ENCODE measurements around the gene GPS1.
A peak's percentile ranks its signal among the peaks of the same experiment; 100 is the strongest.

The GPS1 gene

DNA sequence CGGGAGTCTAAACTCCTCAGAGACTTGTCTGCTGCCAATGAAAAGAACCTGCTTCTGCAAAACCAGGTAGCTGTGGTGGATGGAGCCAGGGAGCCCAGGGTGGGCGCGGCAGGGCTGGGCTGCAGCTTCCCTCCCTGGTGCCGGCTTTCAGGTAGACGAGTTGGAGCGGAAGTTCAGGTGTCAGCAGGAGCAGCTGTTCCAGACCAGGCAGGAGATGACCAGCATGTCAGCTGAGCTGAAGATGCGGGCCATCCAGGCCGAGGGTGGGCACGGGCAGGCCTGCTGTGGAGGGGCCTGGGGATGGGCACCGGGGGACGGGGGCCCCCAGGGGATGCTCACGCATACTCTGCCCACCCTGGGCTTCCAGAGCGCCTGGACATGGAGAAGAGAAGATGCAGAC, 23.5 kb upstream of the GPS1 start:
- peaks cover 24 to 58% (median 46%) of the 10 kb centered on the region in 10 experiments for H3K4me1 ChIP-seq
- peaks cover 0 to 15% (median 14%) of the 10 kb centered on the region in 11 experiments; a peak in 19 of 22 replicates for H3K27me3 ChIP-seq

DNA sequence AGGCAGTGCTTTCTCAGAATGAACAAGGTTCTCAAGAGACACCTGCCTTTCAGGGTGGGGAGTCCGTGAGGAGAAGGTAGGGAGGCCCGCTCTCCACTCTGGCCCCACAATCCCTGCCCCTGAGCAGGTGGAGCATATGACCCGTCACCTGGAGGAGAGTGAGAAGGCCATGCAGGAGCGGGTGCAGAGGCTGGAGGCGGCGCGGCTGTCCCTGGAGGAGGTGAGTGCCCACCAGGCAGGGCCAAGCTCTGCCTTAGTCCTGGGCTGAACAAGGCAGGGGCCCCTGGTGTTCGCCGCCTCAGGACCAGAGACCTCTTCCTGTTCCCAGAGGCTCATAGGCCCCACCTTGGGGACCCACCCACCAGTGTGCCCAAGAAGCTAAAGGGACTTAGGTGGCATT, 22.7 kb upstream of the GPS1 start:
- Histone ChIP-seq H4K20me1 (peaks cover 0 to 76% (median 22%) of the 10 kb centered on the region in 11 experiments; a peak in 13 of 22 replicates), H3K27ac (no peak overlapping the region), H3K4me2 (0 out of 22 replicates have a peak overlapping the region, but pooled peaks of 1 of the 11 experiments have one; percentile 90), H3K4me1 (peaks cover 20 to 54% (median 43%) of the 10 kb centered on the region in 10 experiments), H3K36me3 (peaks cover 0 to 45% (median 4%) of the 10 kb centered on the region in 11 experiments; a peak in 6 of 22 replicates), H3K9ac (peak overlapping the region in 1 of 11 experiments; percentile 38; a peak in 1 of 22 replicates), H3K4me3 (no peak overlapping the region), H3K27me3 (peaks cover 0 to 20% (median 18%) of the 10 kb centered on the region in 11 experiments; a peak in 19 of 22 replicates), H3K9me3 (replicated peaks in 1 of 11) (no peaks in the 10 kb centered on the region)
- TF ChIP-seq Cebpa-rat (IDR thresholded peaks at IDR 0.05), result no peak

More for the DNA sequence above, 23.5 kb upstream of the GPS1 start:
- Histone ChIP-seq H3K4me3 (no peak overlapping the region), H3K9ac (no peak overlapping the region), H3K4me2 (no peak overlapping the region), H4K20me1 (peaks cover 0 to 72% (median 22%) of the 10 kb centered on the region in 11 experiments; a peak in 13 of 22 replicates), H3K36me3 (peaks cover 0 to 45% (median 4%) of the 10 kb centered on the region in 11 experiments; a peak in 6 of 22 replicates), H3K9me3 (replicated peaks in 1 of 11) (no peaks in the 10 kb centered on the region), H3K27ac (no peak overlapping the region)
- TF ChIP-seq Cebpa-rat (IDR thresholded peaks at IDR 0.05), result no peak

DNA sequence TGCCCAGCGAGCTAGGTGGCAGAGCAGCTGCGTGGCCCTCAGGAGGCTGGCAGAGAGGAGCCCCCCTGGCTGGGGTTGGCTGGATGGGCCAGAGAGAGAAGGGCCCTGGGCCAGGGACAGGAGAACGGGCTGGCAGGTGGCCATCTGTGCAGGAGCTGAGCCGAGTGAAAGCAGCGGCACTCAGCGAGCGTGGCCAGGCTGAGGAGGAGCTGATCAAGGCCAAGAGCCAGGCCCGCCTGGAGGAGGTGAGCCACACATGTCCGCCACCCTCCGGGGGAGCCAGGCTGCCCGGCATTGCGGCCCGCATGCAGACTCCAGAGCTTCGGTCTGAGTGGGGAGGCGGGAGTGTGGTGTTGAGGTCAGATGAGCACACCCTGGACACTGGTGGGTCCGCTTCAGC, 22.3 kb upstream of the GPS1 start:
- Histone ChIP-seq H3K36me3 (peaks cover 0 to 45% (median 4%) of the 10 kb centered on the region in 11 experiments; a peak in 6 of 22 replicates), H3K27ac (no peak overlapping the region), H4K20me1 (peaks cover 0 to 80% (median 24%) of the 10 kb centered on the region in 11 experiments; a peak in 13 of 22 replicates), H3K9me3 (replicated peaks in 1 of 11) (no peaks in the 10 kb centered on the region), H3K4me3 (no peak overlapping the region), H3K27me3 (peaks cover 0 to 20% (median 18%) of the 10 kb centered on the region in 11 experiments; a peak in 19 of 22 replicates), H3K4me2 (peak overlapping the region in 6 of 11 experiments; percentile 7 to 100 (median 94); a peak in 5 of 22 replicates), H3K9ac (0 out of 22 replicates have a peak overlapping the region, but pooled peaks of 4 of the 11 experiments have one; percentile 9 to 77 (median 74)), H3K4me1 (peaks cover 16 to 53% (median 39%) of the 10 kb centered on the region in 10 experiments)
- no peak for TF ChIP-seq Cebpa-rat (IDR thresholded peaks at IDR 0.05)

- Histone ChIP-seq H3K4me2 (peak overlapping the region; percentile 81 to 100 (median 95)), H3K9me3 (replicated peaks in 1 of 11) (no peaks in the 10 kb centered on the region), H3K4me3 (peak overlapping the region in 6 of 10 experiments; percentile 54 to 74 (median 68); a peak in 13 of 20 replicates), H3K4me1 (peaks cover 20 to 51% (median 37%) of the 10 kb centered on the region in 10 experiments), H3K27me3 (peaks cover 0 to 20% (median 18%) of the 10 kb centered on the region in 11 experiments; a peak in 19 of 22 replicates), H3K9ac (peak overlapping the region in 7 of 11 experiments; percentile 34 to 80 (median 74); a peak in 9 of 22 replicates), H3K27ac (no peak overlapping the region), H4K20me1 (peaks cover 0 to 80% (median 31%) of the 10 kb centered on the region in 11 experiments; a peak in 13 of 22 replicates), H3K36me3 (peaks cover 0 to 45% (median 4%) of the 10 kb centered on the region in 11 experiments; a peak in 6 of 22 replicates)
- no peak for TF ChIP-seq Cebpa-rat (IDR thresholded peaks at IDR 0.05)
Measured at GRCh38 chr17:82029990-82030469, 21.7 kb upstream of the GPS1 start.

DNA sequence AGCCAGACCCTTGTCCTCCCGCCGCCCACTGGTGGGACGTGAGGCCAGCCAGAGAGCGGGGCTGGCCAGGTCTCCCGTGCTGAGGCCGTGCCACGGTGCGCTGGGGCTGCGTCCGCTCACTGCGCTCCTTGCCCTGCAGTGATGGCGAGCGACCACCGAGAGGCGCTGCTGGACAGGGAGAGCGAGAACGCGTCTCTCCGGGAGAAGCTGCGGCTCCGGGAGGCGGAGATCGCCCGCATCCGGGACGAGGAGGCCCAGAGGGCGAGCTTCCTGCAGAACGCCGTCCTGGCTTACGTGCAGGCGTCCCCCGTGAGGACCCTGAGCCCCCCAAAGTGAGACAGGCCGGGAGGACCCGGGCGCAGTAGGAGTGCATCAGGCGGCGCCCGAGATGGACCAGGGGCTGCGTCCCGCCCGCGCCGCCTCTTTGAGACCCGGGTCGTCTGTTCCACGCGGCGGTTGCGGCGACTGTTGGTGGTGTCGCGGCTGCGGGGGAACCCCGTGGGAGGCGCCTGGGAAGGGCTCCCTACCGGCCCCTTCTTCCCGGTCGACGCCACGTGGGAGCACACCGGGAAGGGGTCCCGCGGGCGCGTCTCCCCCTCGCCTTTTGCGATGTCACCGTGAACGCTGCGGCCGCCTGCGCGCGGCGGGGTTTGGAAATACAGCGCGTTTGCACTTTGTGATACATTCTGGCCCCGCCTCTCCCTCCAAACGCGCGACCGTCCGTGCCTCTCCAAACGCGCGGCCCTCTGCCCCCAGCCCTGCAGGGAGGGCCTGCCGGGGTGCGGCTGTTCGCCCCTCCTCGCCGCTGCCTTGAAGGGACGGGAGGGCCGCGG, 21.0 kb upstream of the GPS1 start:
- no peaks in the 10 kb centered on the region for H3K9me3 ChIP-seq (replicated peaks in 1 of 11)
- H3K4me3 ChIP-seq, result peak overlapping the region; percentile 54 to 74 (median 67)
- peaks cover 0 to 44% (median 4%) of the 10 kb centered on the region in 11 experiments; a peak in 6 of 22 replicates for H3K36me3 ChIP-seq
- H3K4me2 ChIP-seq, result peak overlapping the region; percentile 81 to 100 (median 95)
- TF ChIP-seq Cebpa-rat (IDR thresholded peaks at IDR 0.05), result no peak
- peak overlapping the region in 9 of 11 experiments; percentile 29 to 74 (median 47); a peak in 17 of 22 replicates for H3K27ac ChIP-seq
- peaks cover 0 to 20% (median 18%) of the 10 kb centered on the region in 11 experiments; a peak in 19 of 22 replicates for H3K27me3 ChIP-seq
- peaks cover 26 to 50% (median 39%) of the 10 kb centered on the region in 10 experiments for H3K4me1 ChIP-seq
- H4K20me1 ChIP-seq, result peaks cover 0 to 80% (median 35%) of the 10 kb centered on the region in 11 experiments; a peak in 16 of 22 replicates
- H3K9ac ChIP-seq, result peak overlapping the region; percentile 47 to 80 (median 64); a peak in 21 of 22 replicates

DNA sequence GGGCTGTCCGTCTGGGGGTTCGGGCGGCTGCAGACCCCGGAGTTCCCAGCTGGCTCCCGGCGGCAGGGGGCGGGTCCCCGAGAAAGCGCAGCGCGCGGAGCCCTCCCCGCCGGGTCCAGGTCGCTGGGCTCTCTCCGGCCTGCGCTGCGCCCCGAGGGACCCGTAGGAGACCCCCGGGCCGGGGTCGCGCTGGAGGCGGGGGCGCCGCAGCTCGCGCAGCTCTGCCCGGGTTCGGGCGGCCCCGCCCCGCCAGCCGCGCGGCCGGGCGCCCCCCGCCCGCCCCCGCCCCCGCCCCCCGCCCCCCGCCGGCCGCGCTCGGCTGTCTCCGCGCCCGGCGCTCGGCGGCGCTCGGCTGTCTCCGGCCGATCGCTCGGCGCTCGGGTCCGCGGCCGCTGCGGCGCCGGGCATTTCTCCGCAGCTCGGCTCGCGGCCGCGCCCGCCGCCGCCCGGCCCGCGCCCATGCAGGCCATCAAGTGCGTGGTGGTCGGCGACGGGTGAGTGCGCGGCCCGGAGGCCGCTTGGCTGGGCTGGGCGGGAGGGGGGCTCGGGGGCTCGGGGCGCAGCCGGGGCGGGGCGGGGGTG, 20.3 kb upstream of the GPS1 start, which contains the start of gene RAC3:
Gene RAC3 (plus strand): TSS at position 376 of the 582 bp plus-strand sequence. CDS start 84 bp downstream, at position 460.
- Histone ChIP-seq H3K9me3 (replicated peaks in 1 of 11) (no peaks in the 10 kb centered on the region), H3K4me3 (peak within 1 kb of the TSS; percentile 56 to 74 (median 67)), H3K4me2 (peak within 1 kb of the TSS; percentile 95 to 100 (median 99)), H3K27me3 (peaks cover 0 to 20% (median 18%) of the 10 kb centered on the region in 11 experiments; a peak in 19 of 22 replicates), H3K36me3 (peaks cover 0 to 39% (median 4%) of the 10 kb centered on the region in 11 experiments; a peak in 6 of 22 replicates), H3K4me1 (peaks cover 33 to 57% (median 46%) of the 10 kb centered on the region in 10 experiments), H3K27ac (peak within 1 kb of the TSS in 9 of 11 experiments; percentile 31 to 74 (median 52); a peak in 17 of 22 replicates), H3K9ac (peak within 1 kb of the TSS; percentile 54 to 81 (median 71); a peak in 21 of 22 replicates), H4K20me1 (peaks cover 0 to 80% (median 35%) of the 10 kb centered on the region in 11 experiments; a peak in 17 of 22 replicates)
- no peak for TF ChIP-seq Cebpa-rat (IDR thresholded peaks at IDR 0.05)

DNA sequence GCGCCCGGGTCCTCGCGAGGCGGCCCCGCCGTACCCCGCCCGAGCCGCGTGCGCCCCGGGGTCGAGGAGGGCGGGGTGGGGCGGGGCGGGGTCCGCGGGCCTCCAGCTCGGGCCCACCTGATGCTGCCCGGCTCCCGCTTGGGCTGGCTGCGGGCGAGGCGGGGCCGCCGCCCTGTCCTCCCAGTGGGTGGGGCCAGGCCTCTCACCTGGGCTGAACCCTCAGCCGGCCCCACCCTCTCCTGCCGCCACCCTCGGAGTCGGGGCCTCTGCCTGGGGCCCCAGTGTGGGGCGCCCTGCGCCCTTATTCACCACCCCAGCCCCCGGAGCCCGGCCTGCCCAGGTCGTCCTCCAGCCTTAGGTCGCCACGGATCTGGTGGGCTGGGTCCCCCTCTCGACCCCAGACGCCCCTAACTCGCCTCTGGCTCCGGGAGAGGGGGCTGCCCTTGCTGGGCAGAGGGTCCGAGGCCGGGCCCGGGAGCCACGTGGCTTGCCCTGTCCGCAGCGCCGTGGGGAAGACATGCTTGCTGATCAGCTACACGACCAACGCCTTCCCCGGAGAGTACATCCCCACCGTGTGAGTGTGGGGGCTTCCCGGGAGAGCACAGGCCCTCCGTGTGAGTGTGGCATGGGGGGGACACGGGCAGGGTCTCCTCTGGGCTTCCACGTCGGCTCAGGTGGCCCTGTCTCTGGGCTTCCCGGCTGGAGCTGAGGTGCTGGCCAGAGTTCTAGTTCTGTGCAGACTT, 19.6 kb upstream of the GPS1 start:
- peak overlapping the region; percentile 90 to 100 (median 99) for H3K4me2 ChIP-seq
- peaks cover 0 to 78% (median 33%) of the 10 kb centered on the region in 11 experiments; a peak in 17 of 22 replicates for H4K20me1 ChIP-seq
- peak overlapping the region; percentile 51 to 81 (median 71); a peak in 21 of 22 replicates for H3K9ac ChIP-seq
- H3K36me3 ChIP-seq, result peaks cover 0 to 35% (median 4%) of the 10 kb centered on the region in 11 experiments; a peak in 6 of 22 replicates
- H3K27ac ChIP-seq, result peak overlapping the region in 8 of 11 experiments; percentile 28 to 54 (median 41); a peak in 8 of 22 replicates
- no peak for TF ChIP-seq Cebpa-rat (IDR thresholded peaks at IDR 0.05)
- peak overlapping the region; percentile 56 to 74 (median 66) for H3K4me3 ChIP-seq
- H3K4me1 ChIP-seq, result peaks cover 39 to 63% (median 52%) of the 10 kb centered on the region in 10 experiments
- no peaks in the 10 kb centered on the region for H3K9me3 ChIP-seq (replicated peaks in 1 of 11)
- H3K27me3 ChIP-seq, result peaks cover 0 to 20% (median 18%) of the 10 kb centered on the region in 11 experiments; a peak in 19 of 22 replicates
